Keratinocyte (primary cell): ENCODE measurements around the gene ARHGAP18. TPM values are rescaled to one million over a fixed set of nuclear protein-coding genes. Genes with fewer than 3 reads are reported as not detected.

Experiments used
- DNase-seq: peaks from one replicate; pipeline ENCODE4 v3.0.0-alpha.2; 2011; ENCODE audit warnings: low read depth, missing footprints, low spot score
- FAIRE-seq: peaks from 2 replicates; lab custom pipeline; 2011; peaks lifted over from hg19 to GRCh38; lab: Jason Lieb, UNC
- H2AFZ ChIP-seq: 2 replicates; pipeline ENCODE4 v1.6.0; 2012; ENCODE audit warnings: low read length, control low read depth, inconsistent platforms; ENCODE audit not compliant: control insufficient read depth
- H3K27ac ChIP-seq: 2 replicates; pipeline ENCODE4 v1.5.1; 2011; ENCODE audit warnings: low read length; ENCODE audit not compliant: control insufficient read depth, insufficient read depth
- H3K27me3 ChIP-seq: 3 replicates; pipeline ENCODE4 v1.6.0; 2011; ENCODE audit warnings: low read length; ENCODE audit not compliant: control insufficient read depth, insufficient read depth; ENCODE audit errors: extremely low read depth
- H3K36me3 ChIP-seq, 2 experiments: 2 replicates in 1 of 2; 3 replicates in 1 of 2; pipeline ENCODE4 v1.5.1; 2011; ENCODE audit warnings: low read length in 2 of 2, mild to moderate bottlenecking in 1 of 2; ENCODE audit not compliant: control insufficient read depth in 2 of 2, insufficient read depth in 2 of 2; ENCODE audit errors: extremely low read depth in 1 of 2
- H3K4me1 ChIP-seq: 3 replicates; pipeline ENCODE4 v1.5.1; 2011; ENCODE audit warnings: low read length; ENCODE audit not compliant: control insufficient read depth, insufficient read depth; ENCODE audit errors: extremely low read depth
- H3K4me2 ChIP-seq: 3 replicates; pipeline ENCODE4 v1.6.0; 2011; ENCODE audit warnings: low read depth, low read length; ENCODE audit not compliant: control insufficient read depth, insufficient read depth; ENCODE audit errors: extremely low read depth
- H3K4me3 ChIP-seq, 3 experiments: fragments of 200-600 bp in 1 of 3; sonication (generic) in 1 of 3; 2 replicates in 2 of 3; 3 replicates in 1 of 3; pipeline ENCODE4 v1.5.1; 2011 to 2016; ENCODE audit warnings: low read length in 3 of 3, mild to moderate bottlenecking in 3 of 3, control low read depth in 2 of 3, inconsistent platforms in 1 of 3, low read depth in 1 of 3, mixed read lengths in 1 of 3, mixed run types in 1 of 3, moderate library complexity in 1 of 3; ENCODE audit not compliant: control insufficient read depth in 2 of 3, insufficient read depth in 2 of 3; ENCODE audit errors: extremely low read depth in 1 of 3
- H3K79me2 ChIP-seq: 2 replicates; pipeline ENCODE4 v1.6.0; 2012; ENCODE audit warnings: low read length; ENCODE audit not compliant: control insufficient read depth, insufficient read depth
- H3K9ac ChIP-seq: 3 replicates; pipeline ENCODE4 v1.6.0; 2011; ENCODE audit warnings: low read length; ENCODE audit not compliant: control insufficient read depth, insufficient read depth; ENCODE audit errors: extremely low read depth
- H3K9me1 ChIP-seq: 3 replicates; pipeline ENCODE4 v1.6.0; 2011; ENCODE audit warnings: low read length; ENCODE audit not compliant: control insufficient read depth, insufficient read depth; ENCODE audit errors: extremely low read depth
- H3K9me3 ChIP-seq: 2 replicates; pipeline ENCODE4 v1.5.1; 2012; ENCODE audit warnings: low read depth, low read length; ENCODE audit not compliant: control insufficient read depth
- H4K20me1 ChIP-seq: 3 replicates; pipeline ENCODE4 v1.6.0; 2011; ENCODE audit warnings: low read length; ENCODE audit not compliant: control insufficient read depth, insufficient read depth; ENCODE audit errors: extremely low read depth
- EZH2 ChIP-seq: IDR thresholded peaks from one replicate; pipeline ENCODE4 v1.6.1; 2012; ENCODE audit warnings: inconsistent platforms, mild to moderate bottlenecking, low read length, moderate library complexity
- dilution Hi-C: fragments of 300-500 bp; cut with MboI; formaldehyde crosslinking; loops from one replicate; pipeline ENCODE4 v1.7.0; 2020; ENCODE audit warnings: low sequenced_read_pairs; ENCODE audit not compliant: extremely low pct_ligation_motif_present
- polyA plus RNA-seq, 5 experiments: library from polyadenylated mRNA; depleted of rRNA in 3 of 5; stranded (reverse) in 3 of 5; stranded (forward) in 1 of 5; unstranded in 1 of 5; fragments of >200 nt; gene quantifications; 1 replicate in 1 of 5; 2 replicates in 3 of 5; 3 replicates in 1 of 5; pipeline versions ENCODE4 v1.2.1 to v1.2.3, GENCODE V29; 2011 to 2012; ENCODE audit warnings: missing spikeins in 2 of 5, low read depth in 1 of 5, low replicate concordance in 1 of 5
- TF ChIP-seq, protein P1 (sequence below), 3 experiments: IDR thresholded peaks in 1 of 3; conservative IDR thresholded peaks in 1 of 3; optimal IDR thresholded peaks in 1 of 3; 2 replicates in 2 of 3; 3 replicates in 1 of 3; pipeline versions ENCODE3 to v1.5.1; 2011; ENCODE audit warnings: low read length in 3 of 3, mild to moderate bottlenecking in 3 of 3, moderate library complexity in 2 of 3, control low read depth in 1 of 3, inconsistent platforms in 1 of 3; ENCODE audit not compliant: insufficient read depth in 2 of 3; ENCODE audit errors: extremely low read depth in 1 of 3

ARHGAP18 gene
- polyA plus RNA-seq, 1 donor (not counting 4 experiments of a cell fraction or from before 2014, with no cell fraction given) = 17.7 TPM

DNA sequence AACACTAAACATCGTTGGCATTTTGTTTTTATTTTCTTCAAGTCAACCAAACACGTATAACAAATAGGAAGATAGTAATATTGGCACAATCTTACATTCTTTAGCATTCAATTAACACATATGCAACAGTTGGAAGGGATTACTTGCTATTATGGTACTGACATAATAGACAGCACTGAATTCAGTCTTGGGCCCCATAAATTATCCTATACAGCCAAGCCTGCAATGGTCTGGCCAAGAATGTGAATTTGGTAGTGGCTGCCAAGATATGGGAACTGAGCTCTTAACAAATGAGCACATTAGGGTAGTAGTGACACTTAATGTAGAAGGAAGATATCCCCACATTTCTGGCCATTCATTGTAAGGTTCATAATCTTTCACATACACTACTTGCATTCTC, 44.8 kb upstream of the ARHGAP18 start:
- Histone ChIP-seq H3K36me3 (no peaks in the 10 kb centered on the region), H3K9me3 (no peaks in the 10 kb centered on the region), H3K9ac (no peak overlapping the region), H2AFZ (no peak overlapping the region), H3K4me3 (no peak overlapping the region), H3K27ac (no peak overlapping the region), H4K20me1 (no peaks in the 10 kb centered on the region), H3K4me2 (no peak overlapping the region), H3K27me3 (no peaks in the 10 kb centered on the region), H3K9me1 (no peaks in the 10 kb centered on the region), H3K4me1 (peaks cover 19% of the 10 kb centered on the region), H3K79me2 (no peaks in the 10 kb centered on the region)
- no peak for TF ChIP-seq EZH2
- TF ChIP-seq, protein P1, sequence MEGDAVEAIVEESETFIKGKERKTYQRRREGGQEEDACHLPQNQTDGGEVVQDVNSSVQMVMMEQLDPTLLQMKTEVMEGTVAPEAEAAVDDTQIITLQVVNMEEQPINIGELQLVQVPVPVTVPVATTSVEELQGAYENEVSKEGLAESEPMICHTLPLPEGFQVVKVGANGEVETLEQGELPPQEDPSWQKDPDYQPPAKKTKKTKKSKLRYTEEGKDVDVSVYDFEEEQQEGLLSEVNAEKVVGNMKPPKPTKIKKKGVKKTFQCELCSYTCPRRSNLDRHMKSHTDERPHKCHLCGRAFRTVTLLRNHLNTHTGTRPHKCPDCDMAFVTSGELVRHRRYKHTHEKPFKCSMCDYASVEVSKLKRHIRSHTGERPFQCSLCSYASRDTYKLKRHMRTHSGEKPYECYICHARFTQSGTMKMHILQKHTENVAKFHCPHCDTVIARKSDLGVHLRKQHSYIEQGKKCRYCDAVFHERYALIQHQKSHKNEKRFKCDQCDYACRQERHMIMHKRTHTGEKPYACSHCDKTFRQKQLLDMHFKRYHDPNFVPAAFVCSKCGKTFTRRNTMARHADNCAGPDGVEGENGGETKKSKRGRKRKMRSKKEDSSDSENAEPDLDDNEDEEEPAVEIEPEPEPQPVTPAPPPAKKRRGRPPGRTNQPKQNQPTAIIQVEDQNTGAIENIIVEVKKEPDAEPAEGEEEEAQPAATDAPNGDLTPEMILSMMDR (optimal IDR thresholded peaks at IDR 0.05 in 1 of 3, IDR thresholded peaks at IDR 0.05 in 1 of 3, conservative IDR thresholded peaks at IDR 0.05 in 1 of 3; ENCODE audit: extremely low read depth in 1 of 3, insufficient read depth in 2 of 3, low read length in 3 of 3) = no peak
- dilution Hi-C loops = no loop called here
- FAIRE-seq (peak; percentile 32), DNase-seq (no peak)

DNA sequence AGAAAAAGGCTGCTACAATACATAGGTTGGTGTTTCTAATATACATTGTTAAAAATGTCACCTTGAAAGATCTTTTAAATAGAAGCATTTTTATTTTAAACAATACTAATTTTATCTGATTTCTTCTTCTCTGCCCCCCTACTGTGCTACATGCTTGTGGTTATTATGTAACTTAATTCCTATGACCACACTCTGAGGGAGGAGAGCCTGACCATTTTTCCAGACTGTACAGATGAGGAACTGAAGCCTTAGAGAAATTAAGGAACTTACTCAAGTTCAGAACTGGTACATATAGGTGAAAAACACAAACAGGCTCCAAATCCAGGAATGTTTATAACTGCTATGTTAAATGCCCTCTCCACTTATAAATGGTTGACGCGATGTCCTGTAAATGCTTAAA, 43.4 kb upstream of the ARHGAP18 start:
- Histone ChIP-seq H3K4me2 (no peak overlapping the region), H3K4me3 (no peak overlapping the region)
- dilution Hi-C loops = no loop called here

More for the DNA sequence above, 43.4 kb upstream of the ARHGAP18 start:
- TF ChIP-seq EZH2 = no peak
- TF ChIP-seq, protein P1 (optimal IDR thresholded peaks at IDR 0.05 in 1 of 3, IDR thresholded peaks at IDR 0.05 in 1 of 3, conservative IDR thresholded peaks at IDR 0.05 in 1 of 3; ENCODE audit: extremely low read depth in 1 of 3, insufficient read depth in 2 of 3, low read length in 3 of 3) = no peak
- Histone ChIP-seq H3K9me3 (no peaks in the 10 kb centered on the region), H2AFZ (no peak overlapping the region), H3K36me3 (no peaks in the 10 kb centered on the region), H3K27ac (no peak overlapping the region), H3K27me3 (no peaks in the 10 kb centered on the region), H3K4me1 (peaks cover 30% of the 10 kb centered on the region), H3K9ac (no peak overlapping the region), H3K9me1 (no peaks in the 10 kb centered on the region), H4K20me1 (no peaks in the 10 kb centered on the region), H3K79me2 (no peaks in the 10 kb centered on the region)
- FAIRE-seq = no peak
- DNase-seq = no peak
